ENCODE data around the gene KIAA1328.

DNA sequence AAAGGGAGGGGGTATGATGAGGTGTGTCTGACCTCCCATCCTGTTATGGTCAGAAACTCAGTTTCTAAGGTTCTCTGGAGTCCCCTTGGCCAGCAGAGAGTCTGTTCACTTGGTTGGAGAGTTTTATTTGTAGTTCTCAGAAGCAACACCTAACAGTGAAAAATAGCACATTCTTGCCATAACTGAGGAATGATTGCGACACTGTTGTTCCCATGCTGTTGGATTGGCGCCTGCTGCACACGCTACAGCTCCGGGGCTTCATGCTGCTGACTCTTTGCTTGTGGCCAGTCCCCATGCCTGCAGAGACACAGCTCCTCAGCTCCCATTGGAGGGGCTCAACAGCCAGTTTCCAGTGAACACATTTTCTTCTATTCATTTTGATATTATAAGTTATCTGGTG, 42.2 kb upstream of the KIAA1328 start:
- no peak for TF ChIP-seq CTCF (IDR thresholded peaks at IDR 0.05; ENCODE audit: insufficient read depth, low read length)
- no peak for TF ChIP-seq POLR2AphosphoS5 (IDR thresholded peaks at IDR 0.05; ENCODE audit: low read depth)
- TF ChIP-seq REST (IDR thresholded peaks at IDR 0.05; ENCODE audit: insufficient replicate concordance, low read depth): no peak
- TF ChIP-seq SPI1 (IDR thresholded peaks at IDR 0.05; ENCODE audit: borderline replicate concordance, low read depth): no peak
